Kidney glomerular epithelial cell (primary cell): ENCODE results near the gene MRC2.

ENCODE experiments used
- DNase-seq: peaks from one replicate; lab custom pipeline; 2025; lab: John Stamatoyannopoulos, UW

MRC2 gene

GRCh38 chr17:62661337-62661736 lies 33.9 kb downstream of the MRC2 start:
- DNase-seq = no peak

GRCh38 chr17:62662855-62663254 lies 35.4 kb downstream of the MRC2 start:
- no peak for DNase-seq

DNA sequence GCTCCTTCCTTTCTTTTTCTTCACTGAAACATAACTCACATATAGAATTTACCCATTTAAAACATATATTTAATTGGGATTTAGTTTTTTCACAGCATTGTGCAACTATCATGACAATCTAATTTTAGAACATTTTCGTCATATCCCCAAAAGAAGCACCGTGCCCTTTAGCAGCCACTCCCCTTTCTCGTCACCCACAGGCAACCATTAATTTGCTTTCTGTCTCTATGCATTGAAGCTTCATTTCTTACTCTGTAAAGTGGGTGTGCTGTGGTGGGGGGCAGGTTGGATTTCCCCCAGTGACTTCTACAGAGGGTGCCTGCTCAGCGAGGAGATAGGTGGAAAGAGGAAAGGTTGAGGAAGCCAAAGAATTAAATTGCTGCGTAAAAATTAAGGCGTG lies 35.8 kb downstream of the MRC2 start:
- DNase-seq = no peak

GRCh38 chr17:62664336-62665120 lies 37.1 kb downstream of the MRC2 start:
- no peak for DNase-seq

- DNase-seq = no peak
Measured at GRCh38 chr17:62665599-62665998, 38.1 kb downstream of the MRC2 start.

DNA sequence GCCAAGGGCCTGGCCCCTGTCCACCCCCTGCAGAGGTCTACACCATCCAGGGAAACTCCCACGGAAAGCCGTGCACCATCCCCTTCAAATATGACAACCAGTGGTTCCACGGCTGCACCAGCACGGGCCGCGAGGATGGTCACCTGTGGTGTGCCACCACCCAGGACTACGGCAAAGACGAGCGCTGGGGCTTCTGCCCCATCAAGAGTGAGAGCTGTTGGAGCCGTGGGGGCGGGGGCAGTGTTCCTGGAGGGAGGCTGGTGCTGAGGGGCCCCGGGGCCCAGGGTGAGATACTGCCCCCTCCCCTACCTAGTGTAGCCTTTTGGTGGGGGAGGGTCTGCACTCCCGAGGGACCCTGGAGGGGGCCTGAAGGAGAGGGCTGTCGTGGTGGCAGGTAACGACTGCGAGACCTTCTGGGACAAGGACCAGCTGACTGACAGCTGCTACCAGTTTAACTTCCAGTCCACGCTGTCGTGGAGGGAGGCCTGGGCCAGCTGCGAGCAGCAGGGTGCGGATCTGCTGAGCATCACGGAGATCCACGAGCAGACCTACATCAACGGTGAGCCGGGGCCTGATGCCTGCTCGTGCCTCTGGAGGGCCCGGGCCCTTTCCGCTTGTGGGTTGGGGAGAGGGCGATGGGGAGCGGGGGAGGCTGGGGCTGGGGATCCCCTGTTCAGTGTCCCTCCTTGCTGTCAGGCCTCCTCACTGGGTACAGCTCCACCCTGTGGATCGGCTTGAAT lies 38.8 kb downstream of the MRC2 start:
- DNase-seq = no peak

DNA sequence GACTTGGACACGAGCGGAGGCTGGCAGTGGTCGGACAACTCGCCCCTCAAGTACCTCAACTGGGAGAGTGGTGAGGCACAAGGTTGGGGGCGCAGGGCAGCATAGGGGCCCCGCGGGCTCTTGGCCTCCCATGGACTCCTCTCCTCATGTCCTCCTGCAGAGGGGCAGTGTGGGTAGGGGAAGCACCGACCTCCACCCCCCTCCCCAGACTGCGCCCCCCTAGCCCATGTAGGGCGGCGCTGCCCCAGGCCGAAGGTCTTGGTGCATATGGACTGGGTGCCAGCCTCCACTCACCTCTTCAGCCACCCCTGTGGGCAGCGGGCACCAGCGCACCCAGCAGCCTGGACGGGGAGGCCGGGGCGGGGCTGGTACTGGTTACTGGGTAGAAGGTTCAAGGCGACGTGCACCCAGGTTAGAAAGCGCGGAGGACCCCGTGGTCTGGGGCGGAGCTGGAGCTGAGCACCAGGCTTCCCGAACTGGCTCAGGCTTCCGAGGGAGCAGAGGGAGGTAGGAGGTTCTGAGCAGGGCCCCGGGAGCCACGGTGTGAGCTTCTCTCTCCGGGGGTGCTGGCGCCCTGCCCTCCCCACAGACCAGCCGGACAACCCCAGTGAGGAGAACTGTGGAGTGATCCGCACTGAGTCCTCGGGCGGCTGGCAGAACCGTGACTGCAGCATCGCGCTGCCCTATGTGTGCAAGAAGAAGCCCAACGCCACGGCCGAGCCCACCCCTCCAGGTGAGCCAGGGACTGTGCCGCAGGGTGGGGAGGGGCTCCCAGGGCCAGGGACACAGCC lies 39.5 kb downstream of the MRC2 start:
- DNase-seq = no peak

- DNase-seq = no peak
Measured at GRCh38 chr17:62668091-62668804, 40.8 kb downstream of the MRC2 start.

GRCh38 chr17:62670202-62670821 lies 42.8 kb downstream of the MRC2 start:
- no peak for DNase-seq

DNA sequence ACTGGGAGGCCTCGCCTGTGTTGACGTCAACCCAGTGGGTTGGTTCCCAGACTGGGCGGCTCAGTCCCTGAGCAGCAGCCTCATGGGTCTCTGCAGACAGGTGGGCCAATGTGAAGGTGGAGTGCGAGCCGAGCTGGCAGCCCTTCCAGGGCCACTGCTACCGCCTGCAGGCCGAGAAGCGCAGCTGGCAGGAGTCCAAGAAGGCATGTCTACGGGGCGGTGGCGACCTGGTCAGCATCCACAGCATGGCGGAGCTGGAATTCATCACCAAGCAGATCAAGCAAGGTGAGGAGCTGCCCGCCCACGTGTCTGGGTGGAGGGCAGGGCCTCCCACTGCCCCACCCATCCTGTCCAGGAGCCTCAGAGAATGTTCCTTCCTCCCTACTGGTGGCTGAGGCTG lies 44.1 kb downstream of the MRC2 start:
- no peak for DNase-seq

DNA sequence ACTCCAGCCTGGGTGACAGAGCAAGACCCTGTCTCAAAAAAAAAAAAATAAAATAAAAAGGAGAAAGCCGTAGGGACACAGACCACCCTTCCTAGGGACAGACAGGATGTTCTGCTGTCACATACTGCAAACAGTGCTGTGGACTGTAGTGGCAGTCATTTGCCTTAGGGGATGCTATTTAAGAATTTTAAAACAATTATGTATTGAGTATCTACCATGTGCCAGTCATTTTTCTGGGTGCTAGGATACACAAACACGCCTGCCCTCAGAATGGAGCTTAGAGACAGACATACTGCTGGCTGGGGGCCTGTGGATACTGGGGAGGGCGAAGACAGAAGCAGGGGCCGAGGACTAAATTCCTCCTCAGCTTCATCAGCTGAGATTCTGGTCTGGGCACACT lies 45.5 kb downstream of the MRC2 start:
- no peak for DNase-seq

- DNase-seq = no peak
Measured at GRCh38 chr17:62673614-62674362, 46.3 kb downstream of the MRC2 start.

- no peak for DNase-seq
Measured at GRCh38 chr17:62674363-62674739, 46.9 kb downstream of the MRC2 start.

DNA sequence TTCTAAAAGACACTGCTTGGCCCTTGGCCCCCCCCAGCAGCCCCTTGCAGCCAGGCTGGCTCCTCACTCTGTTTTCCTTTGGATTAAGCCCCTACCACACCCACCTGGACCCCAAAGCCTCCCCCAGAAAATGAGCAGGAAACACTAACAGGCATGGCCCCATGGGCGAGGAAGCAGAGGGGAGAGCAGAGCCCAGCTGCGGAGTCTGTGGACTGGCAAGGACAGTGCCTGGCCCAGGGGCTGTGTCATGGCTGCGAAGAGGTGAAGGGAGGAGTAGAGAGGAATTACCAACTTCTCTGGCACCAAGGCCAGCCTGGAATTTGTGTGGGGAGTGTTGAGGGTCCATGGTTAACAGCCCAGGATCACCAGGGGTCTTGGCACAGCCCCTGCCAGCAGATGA lies 47.4 kb downstream of the MRC2 start:
- DNase-seq = no peak

DNA sequence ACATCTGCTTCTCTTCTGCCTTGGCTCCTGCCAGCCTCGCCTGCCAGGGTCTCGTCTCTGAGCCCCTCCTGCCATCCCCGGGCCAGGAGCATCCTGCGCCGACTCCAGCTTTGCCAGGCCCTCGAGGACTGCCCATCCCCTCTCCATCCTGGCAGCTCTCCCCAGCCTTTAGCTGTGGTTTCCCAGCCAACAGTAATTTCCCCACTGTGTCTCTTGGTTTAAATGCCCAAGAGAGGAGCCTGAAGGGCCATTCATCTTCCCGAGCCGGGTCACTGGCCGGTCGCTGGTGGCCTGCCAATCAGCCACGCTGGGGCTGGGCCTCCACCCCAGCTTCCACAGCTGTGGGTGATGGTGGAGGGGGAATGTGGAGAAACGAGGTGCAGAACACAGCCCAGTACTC lies 47.8 kb downstream of the MRC2 start:
- DNase-seq = no peak

DNA sequence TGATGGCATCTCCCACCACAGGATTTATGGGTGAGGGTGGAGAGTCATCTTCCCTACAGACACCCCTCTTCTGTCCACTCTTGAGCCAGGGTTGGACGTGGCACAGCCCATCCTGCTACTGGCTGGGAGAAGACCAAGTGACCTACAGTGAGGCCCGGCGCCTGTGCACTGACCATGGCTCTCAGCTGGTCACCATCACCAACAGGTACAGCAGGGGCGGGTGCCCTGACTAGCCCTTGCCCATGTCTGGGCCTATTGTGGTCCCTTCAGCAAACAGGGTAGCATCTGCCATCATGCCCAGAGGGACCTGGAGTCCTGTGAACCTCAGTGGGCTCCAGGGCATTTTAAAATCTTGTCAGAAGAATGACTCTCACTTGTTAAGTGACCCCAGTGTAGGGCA lies 48.2 kb downstream of the MRC2 start:
- DNase-seq = no peak

GRCh38 chr17:62676231-62676943 lies 48.9 kb downstream of the MRC2 start:
- no peak for DNase-seq

GRCh38 chr17:62676952-62677596 lies 49.6 kb downstream of the MRC2 start:
- DNase-seq = no peak

GRCh38 chr17:62678214-62678919 lies 50.9 kb downstream of the MRC2 start:
- no peak for DNase-seq
